ES-I3 (cell line): ENCODE measurements around the gene UPK1A.
"Not testable (repeated sequence)": the region's sequence is repeated elsewhere in the genome, so short reads cannot be mapped to it uniquely, and the experiment has no call there.

Source experiments
- H3K36me3 ChIP-seq: 2 replicates; pipeline ENCODE4 v1.6.1; 2013; ENCODE audit warnings: mild to moderate bottlenecking, low read length, control low read depth, moderate library complexity; ENCODE audit not compliant: insufficient read depth
- H3K4me1 ChIP-seq: 2 replicates; pipeline ENCODE4 v1.6.1; 2013; ENCODE audit warnings: mild to moderate bottlenecking, control low read depth, low read length; ENCODE audit not compliant: insufficient read depth
- H3K9ac ChIP-seq: 2 replicates; pipeline ENCODE4 v1.6.1; 2013; ENCODE audit warnings: low read depth, mild to moderate bottlenecking, low read length, moderate library complexity
- H3K9me3 ChIP-seq: 2 replicates; pipeline ENCODE4 v1.6.1; 2013; ENCODE audit warnings: mild to moderate bottlenecking, low read length, moderate library complexity; ENCODE audit not compliant: control insufficient read depth, insufficient read depth

UPK1A gene

GRCh38 chr19:35656700-35657099 lies 9.6 kb upstream of the UPK1A start:
- no peak overlapping the region for H3K9ac ChIP-seq
- peaks cover 10% of the 10 kb centered on the region for H3K36me3 ChIP-seq
- no peaks in the 10 kb centered on the region for H3K9me3 ChIP-seq
- no peaks in the 10 kb centered on the region for H3K4me1 ChIP-seq

- Histone ChIP-seq H3K9me3 (no peaks in the 10 kb centered on the region), H3K36me3 (peaks cover 7% of the 10 kb centered on the region; the same call in 1 of the 2 replicates), H3K9ac (no peak overlapping the region), H3K4me1 (no peaks in the 10 kb centered on the region)
Measured at GRCh38 chr19:35657904-35658700, 8.2 kb upstream of the UPK1A start.

GRCh38 chr19:35661995-35662340 lies 4.3 kb upstream of the UPK1A start:
- Histone ChIP-seq H3K9me3 (no peaks in the 10 kb centered on the region), H3K9ac (no peak overlapping the region), H3K36me3 (no peaks in the 10 kb centered on the region; the same call in 1 of the 2 replicates), H3K4me1 (no peaks in the 10 kb centered on the region)

- Histone ChIP-seq H3K4me1 (no peaks in the 10 kb centered on the region), H3K9ac (no peak overlapping the region), H3K9me3 (no peaks in the 10 kb centered on the region), H3K36me3 (no peaks in the 10 kb centered on the region)
Measured at GRCh38 chr19:35663981-35664380, 2.3 kb upstream of the UPK1A start.

- H3K9me3 ChIP-seq = no peaks in the 10 kb centered on the region
- no peaks in the 10 kb centered on the region for H3K36me3 ChIP-seq
- no peak overlapping the region for H3K9ac ChIP-seq
Measured at GRCh38 chr19:35665157-35665556, 1.2 kb upstream of the UPK1A start.

GRCh38 chr19:35665604-35666003 lies 713 bp upstream of the UPK1A start:
- Histone ChIP-seq H3K4me1 (no peaks in the 10 kb centered on the region), H3K9me3 (no peaks in the 10 kb centered on the region), H3K9ac (no peak overlapping the region), H3K36me3 (no peaks in the 10 kb centered on the region)

More at GRCh38 chr19:35665157-35665556, 1.2 kb upstream of the UPK1A start:
- no peaks in the 10 kb centered on the region for H3K4me1 ChIP-seq

GRCh38 chr19:35669566-35669965 lies 3.2 kb downstream of the UPK1A start:
- no peaks in the 10 kb centered on the region for H3K4me1 ChIP-seq
- H3K9ac ChIP-seq = no peak overlapping the region
- no peaks in the 10 kb centered on the region for H3K36me3 ChIP-seq
- H3K9me3 ChIP-seq = no peaks in the 10 kb centered on the region

GRCh38 chr19:35669974-35670373 lies 3.7 kb downstream of the UPK1A start:
- Histone ChIP-seq H3K36me3 (no peaks in the 10 kb centered on the region), H3K9ac (no peak overlapping the region), H3K9me3 (no peaks in the 10 kb centered on the region), H3K4me1 (no peaks in the 10 kb centered on the region)

GRCh38 chr19:35670686-35671085 lies 4.4 kb downstream of the UPK1A start:
- Histone ChIP-seq H3K9ac (no peak overlapping the region), H3K9me3 (no peaks in the 10 kb centered on the region), H3K36me3 (no peaks in the 10 kb centered on the region), H3K4me1 (no peaks in the 10 kb centered on the region)

GRCh38 chr19:35671818-35672217 lies 5.5 kb downstream of the UPK1A start:
- Histone ChIP-seq H3K9me3 (no peaks in the 10 kb centered on the region), H3K9ac (no peak overlapping the region), H3K36me3 (no peaks in the 10 kb centered on the region), H3K4me1 (no peaks in the 10 kb centered on the region)

GRCh38 chr19:35673121-35673804 lies 6.9 kb downstream of the UPK1A start:
- Histone ChIP-seq H3K36me3 (no peaks in the 10 kb centered on the region), H3K4me1 (no peaks in the 10 kb centered on the region), H3K9ac (peak overlapping the region; percentile 50), H3K9me3 (no peaks in the 10 kb centered on the region)

- Histone ChIP-seq H3K9me3 (no peaks in the 10 kb centered on the region), H3K36me3 (no peaks in the 10 kb centered on the region), H3K4me1 (no peaks in the 10 kb centered on the region), H3K9ac (no peak overlapping the region)
Measured at GRCh38 chr19:35675589-35676140, 9.3 kb downstream of the UPK1A start.

- Histone ChIP-seq H3K36me3 (no peaks in the 10 kb centered on the region), H3K9ac (no peak overlapping the region), H3K4me1 (no peaks in the 10 kb centered on the region), H3K9me3 (no peaks in the 10 kb centered on the region)
Measured at GRCh38 chr19:35689836-35690235, 23.5 kb downstream of the UPK1A start.

- H3K9me3 ChIP-seq, H3K36me3 ChIP-seq, H3K4me1 ChIP-seq, H3K9ac ChIP-seq: not testable (repeated sequence)
Measured at GRCh38 chr19:35691106-35691505, 24.8 kb downstream of the UPK1A start.

GRCh38 chr19:35692010-35692409 lies 25.7 kb downstream of the UPK1A start:
- no peaks in the 10 kb centered on the region for H3K9me3 ChIP-seq
- H3K36me3 ChIP-seq = no peaks in the 10 kb centered on the region
- no peaks in the 10 kb centered on the region for H3K4me1 ChIP-seq
- H3K9ac ChIP-seq = no peak overlapping the region
